Measurements from ENCODE around the gene KNSTRN.

The KNSTRN gene

GRCh38 chr15:40436892-40437751 lies 54.6 kb downstream of the KNSTRN start:
- DNase-seq, result no peak

- no peak for DNase-seq
Observed at GRCh38 chr15:40437752-40438687, 55.5 kb downstream of the KNSTRN start.

DNA sequence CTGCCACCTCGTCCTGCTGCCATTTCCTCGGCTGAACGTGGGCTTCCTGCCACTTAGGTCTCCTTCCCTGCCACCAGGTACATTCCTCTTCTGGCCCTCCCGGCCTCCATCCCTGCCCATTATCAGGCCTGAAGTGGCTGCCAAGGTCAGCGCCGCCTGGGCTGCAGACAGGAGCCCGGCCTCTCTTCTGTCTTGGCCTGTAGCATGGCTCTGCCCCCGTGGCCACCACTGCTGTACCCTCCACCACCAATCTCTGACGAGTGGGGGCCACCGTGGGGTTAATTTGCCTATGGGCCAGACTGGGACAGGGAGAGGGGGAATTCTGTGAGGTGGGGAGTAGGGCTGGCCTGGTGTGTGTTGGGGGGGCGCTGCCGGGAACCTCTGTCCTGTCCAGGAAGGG lies 56.2 kb downstream of the KNSTRN start:
- no peak for DNase-seq

GRCh38 chr15:40439461-40439959 lies 57.0 kb downstream of the KNSTRN start:
- DNase-seq, result no peak

GRCh38 chr15:40439960-40440742 lies 57.6 kb downstream of the KNSTRN start:
- peak; percentile 79 for DNase-seq

- DNase-seq, result peak; percentile 98
Observed at GRCh38 chr15:40440743-40441564, 58.4 kb downstream of the KNSTRN start, which contains the start of gene BAHD1. TSS of gene BAHD1 (plus strand) at chr15:40440953. CDS start at chr15:40458465, 17,512 bp downstream.

- DNase-seq, result peak; percentile 72
Observed at GRCh38 chr15:40441565-40442531, 59.3 kb downstream of the KNSTRN start.

DNA sequence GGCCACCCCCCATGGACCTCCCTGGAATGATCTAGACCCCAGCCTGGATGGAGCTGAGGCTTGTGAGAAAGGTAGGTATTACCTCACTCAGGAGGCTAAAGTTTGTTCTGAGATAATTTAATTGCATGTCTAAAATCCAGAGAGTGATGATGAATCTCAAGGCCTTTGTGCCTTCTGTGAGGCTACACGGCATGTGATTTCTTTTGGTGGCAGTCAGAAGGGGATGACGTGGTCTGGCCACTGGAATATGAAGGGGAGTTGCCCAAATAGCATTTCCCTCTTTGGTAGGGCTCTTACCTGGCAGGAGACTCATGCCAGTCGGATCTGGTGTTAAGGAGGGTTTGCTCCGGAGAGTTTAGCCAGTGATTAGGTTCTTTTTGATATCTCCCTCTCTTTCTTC lies 60.7 kb downstream of the KNSTRN start:
- no peak for DNase-seq

GRCh38 chr15:40443846-40444245 lies 61.3 kb downstream of the KNSTRN start:
- no peak for DNase-seq
